ENCODE data around the gene ST3GAL3.

Gene ST3GAL3

DNA sequence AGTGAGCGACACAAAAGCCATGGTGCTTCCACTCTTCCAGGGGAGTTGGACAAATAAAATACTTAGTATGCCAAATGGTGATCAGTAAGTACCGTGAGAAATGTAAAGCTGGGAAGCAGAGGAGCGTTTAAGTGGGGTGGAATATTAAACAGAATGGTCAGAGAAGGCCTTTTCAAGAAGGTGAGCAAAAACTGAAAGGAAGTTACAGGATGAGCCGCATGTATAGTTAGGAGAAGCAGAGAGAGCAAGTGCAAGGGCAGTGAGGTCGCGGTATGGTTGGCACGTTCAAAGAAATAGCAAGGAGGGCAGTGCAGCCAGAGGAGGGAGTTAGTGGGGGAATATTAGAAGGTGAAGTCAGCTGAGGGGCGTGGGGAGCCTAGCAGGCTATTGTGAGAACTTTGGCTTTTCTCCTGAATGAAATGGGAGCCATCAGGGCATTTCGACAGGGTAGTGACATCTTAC, 266.7 kb downstream of the ST3GAL3 start:
- Histone ChIP-seq H3K4me3 (ENCODE audit: control insufficient read depth in 1 of 7, extremely low read depth in 1 of 7, insufficient read depth in 4 of 7, low read depth in 2 of 7, low read length in 6 of 7) (peak overlapping the region; percentile 57 to 95 (median 88)), H3K36me3 (ENCODE audit: control insufficient read depth in 4 of 4, insufficient read depth in 4 of 4, low read length in 3 of 4) (peaks cover 2 to 47% (median 30%) of the 10 kb centered on the region in 4 experiments), H3K4me1 (ENCODE audit: control extremely low read depth in 1 of 4, control insufficient read depth in 4 of 4, insufficient read depth in 4 of 4, low read length in 3 of 4) (peaks cover 7 to 59% (median 44%) of the 10 kb centered on the region in 4 experiments), H3K27ac (ENCODE audit: insufficient read depth in 1 of 2, low read depth in 1 of 2, low read length in 2 of 2, poor library complexity in 1 of 2, severe bottlenecking in 2 of 2) (peak overlapping the region; percentile 41 to 90), H3K9me3 (ENCODE audit: control extremely low read depth in 1 of 5, control insufficient read depth in 4 of 5, insufficient read depth in 2 of 5, low read depth in 1 of 5, low read length in 4 of 5) (no peaks in the 10 kb centered on the region), H3K27me3 (replicated peaks in 2 of 5; ENCODE audit: control insufficient read depth in 4 of 5, insufficient read depth in 5 of 5, low read length in 4 of 5) (no peaks in the 10 kb centered on the region)
- 43% methylated on average over 9 of the region's 9 CpGs for WGBS (ENCODE audit: insufficient coverage)
- peak; percentile 27 to 63 (median 61) for DNase-seq
- ChIA-PET CTCF (interaction anchor here (0.7 to 1.0 kb wide), 4 partner anchors 21 to 74 kb away, joined by 3 read pairs; no protein-coding TSS in a partner anchor), POLR2A (no interaction called here)

DNA sequence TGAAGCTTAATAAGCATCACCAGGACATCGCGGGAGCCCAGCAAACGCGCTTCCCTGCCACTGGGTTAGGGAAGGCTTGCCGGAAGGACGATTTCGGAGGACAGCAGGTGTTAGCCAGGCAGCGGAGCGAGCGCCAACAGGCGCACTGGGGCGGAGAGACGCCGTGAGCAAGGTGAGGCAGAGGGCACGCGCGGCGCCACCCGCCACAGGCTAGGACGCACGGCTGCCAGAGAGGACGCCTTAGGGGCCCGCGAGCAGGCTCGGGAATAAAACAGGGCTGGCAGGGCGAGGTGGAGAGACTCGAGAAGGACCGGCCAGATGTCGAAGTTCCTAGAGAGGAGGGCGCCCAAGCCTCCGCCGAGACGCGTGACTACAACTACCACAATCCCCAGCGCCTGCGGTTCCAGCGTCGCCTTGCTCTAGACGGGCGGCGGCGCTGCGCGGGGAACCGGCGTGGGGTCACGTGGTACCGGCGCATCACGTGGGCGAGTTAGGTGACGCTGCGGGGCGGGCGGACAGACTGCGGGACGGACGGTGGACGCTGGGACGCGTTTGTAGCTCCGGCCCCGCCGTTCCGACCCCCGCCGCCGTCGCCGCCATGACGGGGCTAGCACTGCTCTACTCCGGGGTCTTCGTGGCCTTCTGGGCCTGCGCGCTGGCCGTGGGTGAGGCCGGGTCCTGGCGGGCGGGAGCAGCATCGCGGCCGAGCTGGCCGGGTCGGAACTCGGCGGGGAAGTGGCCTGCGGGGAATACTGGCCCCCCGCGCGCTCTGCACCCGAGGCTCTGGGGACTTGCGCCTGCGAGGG, 267.3 kb downstream of the ST3GAL3 start, which contains the start of gene ATP6V0B:
ATP6V0B (plus strand) TSS at position 518 of the 806 bp plus-strand sequence; CDS start at position 599, 81 bp downstream.
- Histone ChIP-seq H3K4me1 (ENCODE audit: control extremely low read depth in 1 of 4, control insufficient read depth in 4 of 4, insufficient read depth in 4 of 4, low read length in 3 of 4) (peaks cover 7 to 56% (median 43%) of the 10 kb centered on the region in 4 experiments), H3K27me3 (replicated peaks in 2 of 5; ENCODE audit: control insufficient read depth in 4 of 5, insufficient read depth in 5 of 5, low read length in 4 of 5) (no peaks in the 10 kb centered on the region), H3K27ac (ENCODE audit: insufficient read depth in 1 of 2, low read depth in 1 of 2, low read length in 2 of 2, poor library complexity in 1 of 2, severe bottlenecking in 2 of 2) (peak within 1 kb of the TSS; percentile 64 to 90), H3K9me3 (ENCODE audit: control extremely low read depth in 1 of 5, control insufficient read depth in 4 of 5, insufficient read depth in 2 of 5, low read depth in 1 of 5, low read length in 4 of 5) (no peaks in the 10 kb centered on the region), H3K4me3 (ENCODE audit: control insufficient read depth in 1 of 7, extremely low read depth in 1 of 7, insufficient read depth in 4 of 7, low read depth in 2 of 7, low read length in 6 of 7) (peak within 1 kb of the TSS; percentile 57 to 95 (median 88)), H3K36me3 (ENCODE audit: control insufficient read depth in 4 of 4, insufficient read depth in 4 of 4, low read length in 3 of 4) (peaks cover 2 to 47% (median 30%) of the 10 kb centered on the region in 4 experiments)
- CTCF ChIA-PET = interaction anchor here (0.7 to 3.5 kb wide), 12 partner anchors 10 to 73 kb away, joined by 3 to 13 read pairs (median 3); partner anchors contain the start of genes ARTN and CCDC24
- POLR2A ChIA-PET = interaction anchor here (0.6 to 1.2 kb wide), 2 partner anchors 28 to 30 kb away, joined by 3 to 5 read pairs; partner anchors contain the start of gene IPO13
- WGBS (ENCODE audit: insufficient coverage) = 0% methylated on average over 87 of the region's 93 CpGs
- DNase-seq = peak; percentile 91 to 95 (median 94)

DNA sequence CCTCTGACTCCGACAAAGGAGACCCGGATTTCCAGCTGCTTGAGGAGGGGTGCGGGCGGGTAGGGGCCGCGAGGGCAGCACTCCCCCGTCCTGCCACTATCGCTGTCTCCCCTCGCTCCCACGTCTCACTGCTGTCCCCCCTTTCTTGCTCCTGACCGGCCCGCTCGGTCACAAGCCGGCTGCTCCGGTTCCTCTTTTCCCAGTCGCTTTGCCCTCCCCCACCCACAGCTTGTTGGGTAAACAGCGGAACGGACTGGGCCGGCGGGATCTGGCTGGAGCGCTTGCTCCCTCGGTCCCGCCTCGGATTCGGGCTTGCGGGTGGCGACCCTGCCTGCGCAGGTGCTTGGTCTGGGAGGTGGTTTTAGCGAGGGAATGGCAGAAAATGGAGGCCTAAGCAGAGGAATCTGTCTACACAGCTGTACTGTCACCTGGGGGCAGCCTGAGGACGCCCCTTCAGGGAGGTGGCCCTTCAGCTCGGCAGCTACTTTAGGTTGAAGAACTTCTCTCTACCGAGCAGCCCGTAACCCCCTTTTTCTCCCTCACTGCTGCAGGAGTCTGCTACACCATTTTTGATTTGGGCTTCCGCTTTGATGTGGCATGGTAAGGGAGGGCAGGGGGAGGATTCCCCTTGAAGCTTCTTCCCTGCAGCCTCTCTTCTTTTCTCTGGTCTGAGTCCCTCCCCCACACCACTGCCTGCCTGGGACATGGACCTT, 268.1 kb downstream of the ST3GAL3 start:
- CTCF ChIA-PET = interaction anchor here (0.8 to 3.5 kb wide), 9 partner anchors 10 to 72 kb away, joined by 3 to 13 read pairs (median 4); partner anchors contain the start of genes ARTN and CCDC24
- Histone ChIP-seq H3K27me3 (replicated peaks in 2 of 5; ENCODE audit: control insufficient read depth in 4 of 5, insufficient read depth in 5 of 5, low read length in 4 of 5) (no peaks in the 10 kb centered on the region), H3K4me1 (ENCODE audit: control extremely low read depth in 1 of 4, control insufficient read depth in 4 of 4, insufficient read depth in 4 of 4, low read length in 3 of 4) (peaks cover 7 to 58% (median 46%) of the 10 kb centered on the region in 4 experiments), H3K27ac (ENCODE audit: insufficient read depth in 1 of 2, low read depth in 1 of 2, low read length in 2 of 2, poor library complexity in 1 of 2, severe bottlenecking in 2 of 2) (peak overlapping the region; percentile 64 to 90), H3K36me3 (ENCODE audit: control insufficient read depth in 4 of 4, insufficient read depth in 4 of 4, low read length in 3 of 4) (peaks cover 2 to 47% (median 30%) of the 10 kb centered on the region in 4 experiments), H3K4me3 (ENCODE audit: control insufficient read depth in 1 of 7, extremely low read depth in 1 of 7, insufficient read depth in 4 of 7, low read depth in 2 of 7, low read length in 6 of 7) (peak overlapping the region; percentile 57 to 95 (median 88)), H3K9me3 (ENCODE audit: control extremely low read depth in 1 of 5, control insufficient read depth in 4 of 5, insufficient read depth in 2 of 5, low read depth in 1 of 5, low read length in 4 of 5) (no peaks in the 10 kb centered on the region)
- POLR2A ChIA-PET = interaction anchor here (1.2 kb wide), 1 partner anchor 28 kb away, joined by 5 read pairs; the partner anchor contains the start of gene IPO13
- WGBS (ENCODE audit: insufficient coverage) = 0% methylated on average over 29 of the region's 34 CpGs
- DNase-seq = peak; percentile 56 to 76 (median 66)

DNA sequence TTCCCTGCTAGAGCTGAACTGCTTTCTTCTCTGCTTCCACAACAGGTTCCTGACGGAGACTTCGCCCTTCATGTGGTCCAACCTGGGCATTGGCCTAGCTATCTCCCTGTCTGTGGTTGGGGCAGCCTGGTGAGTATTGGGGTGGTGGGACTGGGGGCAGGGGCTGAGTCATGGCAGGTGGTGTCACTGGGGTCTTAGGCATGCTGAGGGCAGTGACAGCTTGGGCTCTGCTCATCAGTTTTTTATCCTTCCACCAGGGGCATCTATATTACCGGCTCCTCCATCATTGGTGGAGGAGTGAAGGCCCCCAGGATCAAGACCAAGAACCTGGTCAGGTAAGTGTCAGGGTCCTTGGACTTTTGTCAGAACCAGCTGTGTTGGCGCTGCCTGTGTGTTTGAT, 268.7 kb downstream of the ST3GAL3 start:
- CTCF ChIA-PET = interaction anchor here (0.8 to 3.5 kb wide), 8 partner anchors 9 to 71 kb away, joined by 3 to 13 read pairs (median 4); partner anchors contain the start of gene CCDC24

DNA sequence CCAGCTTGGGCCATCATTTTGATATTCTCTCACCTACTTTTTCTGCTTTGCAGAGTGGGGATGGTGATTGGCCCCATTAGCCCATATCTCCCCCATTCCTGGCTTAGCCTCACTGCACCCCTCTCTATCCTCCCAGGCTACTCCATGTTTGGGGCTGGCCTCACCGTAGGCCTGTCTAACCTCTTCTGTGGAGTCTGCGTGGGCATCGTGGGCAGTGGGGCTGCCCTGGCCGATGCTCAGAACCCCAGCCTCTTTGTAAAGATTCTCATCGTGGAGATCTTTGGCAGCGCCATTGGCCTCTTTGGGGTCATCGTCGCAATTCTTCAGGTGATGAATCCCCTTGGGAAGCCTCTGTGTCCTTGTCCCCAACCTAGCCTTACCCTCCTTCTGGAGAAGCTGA, 269.6 kb downstream of the ST3GAL3 start:
- CTCF ChIA-PET = interaction anchor here (1.9 to 3.5 kb wide), 2 partner anchors 14 to 29 kb away, joined by 6 to 13 read pairs; partner anchors contain the start of gene CCDC24

More for the DNA sequence above, 268.7 kb downstream of the ST3GAL3 start:
- peaks cover 7 to 56% (median 39%) of the 10 kb centered on the region in 4 experiments for H3K4me1 ChIP-seq (ENCODE audit: control extremely low read depth in 1 of 4, control insufficient read depth in 4 of 4, insufficient read depth in 4 of 4, low read length in 3 of 4)
- peaks cover 2 to 44% (median 30%) of the 10 kb centered on the region in 4 experiments for H3K36me3 ChIP-seq (ENCODE audit: control insufficient read depth in 4 of 4, insufficient read depth in 4 of 4, low read length in 3 of 4)
- peak overlapping the region in 6 of 7 experiments; percentile 57 to 95 (median 89) for H3K4me3 ChIP-seq (ENCODE audit: control insufficient read depth in 1 of 7, extremely low read depth in 1 of 7, insufficient read depth in 4 of 7, low read depth in 2 of 7, low read length in 6 of 7)
- DNase-seq = peak in 2 of 3 donors; percentile 19 to 32
- H3K27ac ChIP-seq (ENCODE audit: insufficient read depth in 1 of 2, low read depth in 1 of 2, low read length in 2 of 2, poor library complexity in 1 of 2, severe bottlenecking in 2 of 2) = peak overlapping the region in 1 of 2 experiments; percentile 90
- POLR2A ChIA-PET = interaction anchor here (1.3 kb wide), 1 partner anchor 16 kb away, joined by 3 read pairs; no protein-coding TSS in a partner anchor
- no CpG with 5 or more reads among the region's 4 CpGs for WGBS (ENCODE audit: insufficient coverage)
- no peaks in the 10 kb centered on the region for H3K27me3 ChIP-seq (replicated peaks in 2 of 5; ENCODE audit: control insufficient read depth in 4 of 5, insufficient read depth in 5 of 5, low read length in 4 of 5)
- H3K9me3 ChIP-seq (ENCODE audit: control extremely low read depth in 1 of 5, control insufficient read depth in 4 of 5, insufficient read depth in 2 of 5, low read depth in 1 of 5, low read length in 4 of 5) = no peaks in the 10 kb centered on the region

More for the DNA sequence above, 269.6 kb downstream of the ST3GAL3 start:
- peaks cover 2 to 37% (median 27%) of the 10 kb centered on the region in 4 experiments for H3K36me3 ChIP-seq (ENCODE audit: control insufficient read depth in 4 of 4, insufficient read depth in 4 of 4, low read length in 3 of 4)
- POLR2A ChIA-PET = interaction anchor here (1.3 kb wide), 1 partner anchor 15 kb away, joined by 3 read pairs; no protein-coding TSS in a partner anchor
- 93% methylated on average over 7 of the region's 8 CpGs for WGBS (ENCODE audit: insufficient coverage)
- no peak for DNase-seq
- H3K27me3 ChIP-seq (replicated peaks in 2 of 5; ENCODE audit: control insufficient read depth in 4 of 5, insufficient read depth in 5 of 5, low read length in 4 of 5) = no peaks in the 10 kb centered on the region
- peaks cover 7 to 55% (median 39%) of the 10 kb centered on the region in 4 experiments for H3K4me1 ChIP-seq (ENCODE audit: control extremely low read depth in 1 of 4, control insufficient read depth in 4 of 4, insufficient read depth in 4 of 4, low read length in 3 of 4)
- no peak overlapping the region for H3K27ac ChIP-seq (ENCODE audit: insufficient read depth in 1 of 2, low read depth in 1 of 2, low read length in 2 of 2, poor library complexity in 1 of 2, severe bottlenecking in 2 of 2)
- H3K4me3 ChIP-seq (ENCODE audit: control insufficient read depth in 1 of 7, extremely low read depth in 1 of 7, insufficient read depth in 4 of 7, low read depth in 2 of 7, low read length in 6 of 7) = peak overlapping the region in 2 of 7 experiments; percentile 14 to 93
- H3K9me3 ChIP-seq (ENCODE audit: control extremely low read depth in 1 of 5, control insufficient read depth in 4 of 5, insufficient read depth in 2 of 5, low read depth in 1 of 5, low read length in 4 of 5) = no peaks in the 10 kb centered on the region
